OCI-LY7 (cell line): ENCODE data around the gene DPM1.

Experiments
- CTCF ChIP-seq: fragments of 200-600 bp; sonication (generic); conservative IDR thresholded peaks from 2 replicates; pipeline ENCODE4 v1.5.1; 2014; ENCODE audit warnings: mild to moderate bottlenecking, antibody characterized with exemption, low read length, moderate library complexity, mixed read lengths
- EZH2phosphoT487 ChIP-seq: fragments of 200-600 bp; sonication (generic); IDR thresholded peaks from 2 replicates; pipeline ENCODE4 v1.6.1; 2018; ENCODE audit warnings: low read depth, borderline replicate concordance, mild to moderate bottlenecking, mixed run types, antibody characterized with exemption, low read length, moderate library complexity, mixed read lengths

DNA sequence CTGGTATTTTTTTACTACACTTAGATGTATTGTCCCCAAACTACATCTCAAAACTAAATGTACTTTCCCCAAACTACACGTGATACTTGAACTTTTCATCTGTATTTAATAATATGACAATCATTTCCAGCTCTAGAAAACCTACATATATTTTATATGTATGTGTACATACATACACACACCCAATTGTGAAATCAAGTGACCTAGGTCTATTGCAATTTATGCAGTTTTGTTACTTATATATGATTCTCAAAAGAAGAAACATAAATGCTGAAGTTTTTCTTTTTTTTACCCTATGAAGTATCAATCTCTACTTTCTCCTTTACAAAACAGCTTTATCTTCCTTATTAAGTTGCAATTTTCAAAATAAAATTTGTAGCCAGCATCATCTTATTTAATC is 31.8 kb downstream of the DPM1 start:
- TF ChIP-seq CTCF = no peak
- TF ChIP-seq EZH2phosphoT487 = no peak
